Right forelimb (tissue), 1 donor: ENCODE measurements around the gene PGAP3.
A peak's percentile ranks its signal among the peaks of the same experiment; 100 is the strongest.
"Not testable (repeated sequence)": the region's sequence is repeated elsewhere in the genome, so short reads cannot be mapped to it uniquely, and the experiment has no call there.

Source experiments
- DNase-seq: peaks from one replicate; pipeline ENCODE4 v3.0.0-alpha.2; 2018

Gene PGAP3

GRCh38 chr17:39714234-39714633, 26.4 kb upstream of the PGAP3 start:
- no peak for DNase-seq

GRCh38 chr17:39711851-39712250, 24.0 kb upstream of the PGAP3 start:
- no peak for DNase-seq

- not testable (repeated sequence) for DNase-seq
These were observed 23.2 kb upstream of the PGAP3 start for GRCh38 chr17:39711071-39711470.

GRCh38 chr17:39709998-39710964, 22.4 kb upstream of the PGAP3 start:
- no peak for DNase-seq

DNA sequence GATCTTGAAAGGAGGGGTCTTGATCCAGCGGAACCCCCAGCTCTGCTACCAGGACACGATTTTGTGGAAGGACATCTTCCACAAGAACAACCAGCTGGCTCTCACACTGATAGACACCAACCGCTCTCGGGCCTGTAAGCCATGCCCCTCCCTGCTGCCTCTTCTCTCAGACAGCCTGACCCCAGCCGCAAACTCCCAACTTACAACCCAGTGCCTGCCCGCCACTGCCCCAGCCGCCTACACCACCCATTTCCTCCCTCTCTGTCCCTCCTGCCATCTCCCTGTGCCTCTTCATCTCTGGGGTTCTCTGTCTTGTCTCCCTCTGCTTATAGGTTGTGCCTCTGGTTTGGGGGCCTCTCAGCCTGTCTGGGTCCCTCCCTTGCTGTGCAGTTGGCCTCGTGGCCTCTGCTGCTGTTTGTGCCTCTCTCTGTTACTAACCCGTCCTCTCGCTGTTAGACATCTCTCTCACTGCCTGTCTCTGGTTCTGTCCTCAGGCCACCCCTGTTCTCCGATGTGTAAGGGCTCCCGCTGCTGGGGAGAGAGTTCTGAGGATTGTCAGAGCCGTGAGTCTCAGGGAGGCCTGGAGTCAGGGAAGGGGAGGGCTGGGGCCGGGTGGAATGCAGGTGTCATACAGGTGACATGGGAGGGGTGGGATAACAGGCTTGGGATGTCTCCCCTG, 21.6 kb upstream of the PGAP3 start:
- no peak for DNase-seq

- DNase-seq = no peak
These were observed 19.1 kb upstream of the PGAP3 start for GRCh38 chr17:39706921-39707337.

- no peak for DNase-seq
These were observed 18.5 kb upstream of the PGAP3 start for GRCh38 chr17:39706383-39706782.

GRCh38 chr17:39705786-39706348, 18.0 kb upstream of the PGAP3 start:
- no peak for DNase-seq

GRCh38 chr17:39704821-39705551, 17.1 kb upstream of the PGAP3 start:
- DNase-seq = no peak

DNA sequence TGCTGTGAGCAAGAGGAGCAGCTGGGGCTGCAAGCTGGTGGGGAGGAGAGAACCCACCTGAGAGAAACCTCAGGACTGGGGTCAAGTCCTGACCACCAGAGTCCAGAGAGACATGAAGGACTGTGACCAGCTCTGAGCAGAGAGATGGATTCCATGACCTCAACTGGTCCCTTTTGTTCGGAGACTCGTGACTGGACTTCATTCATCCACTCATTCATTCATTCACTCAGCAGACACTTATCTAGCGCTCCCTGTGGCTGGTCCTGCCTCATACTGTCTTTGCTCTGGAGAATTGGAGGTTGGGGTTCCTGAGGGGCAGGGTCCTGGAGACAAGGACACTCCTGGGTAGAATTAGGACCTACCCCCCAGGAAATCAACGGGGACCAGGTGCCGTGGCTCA, 16.1 kb upstream of the PGAP3 start:
- no peak for DNase-seq

- no peak for DNase-seq
These were observed 15.3 kb upstream of the PGAP3 start for GRCh38 chr17:39702901-39703893.

- DNase-seq = no peak
These were observed 14.0 kb upstream of the PGAP3 start for GRCh38 chr17:39701784-39702422.

- no peak for DNase-seq
These were observed 13.3 kb upstream of the PGAP3 start for GRCh38 chr17:39701012-39701783.

- DNase-seq = peak; percentile 84
These were observed 12.5 kb upstream of the PGAP3 start for GRCh38 chr17:39700148-39700987.

DNA sequence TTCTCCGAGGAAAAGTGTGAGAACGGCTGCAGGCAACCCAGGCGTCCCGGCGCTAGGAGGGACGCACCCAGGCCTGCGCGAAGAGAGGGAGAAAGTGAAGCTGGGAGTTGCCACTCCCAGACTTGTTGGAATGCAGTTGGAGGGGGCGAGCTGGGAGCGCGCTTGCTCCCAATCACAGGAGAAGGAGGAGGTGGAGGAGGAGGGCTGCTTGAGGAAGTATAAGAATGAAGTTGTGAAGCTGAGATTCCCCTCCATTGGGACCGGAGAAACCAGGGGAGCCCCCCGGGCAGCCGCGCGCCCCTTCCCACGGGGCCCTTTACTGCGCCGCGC, 11.9 kb upstream of the PGAP3 start, which contains the start of gene ERBB2:
TSS of gene ERBB2 (plus strand) at position 247 of the 330 bp plus-strand sequence. CDS start 175 bp downstream, outside the sequence.
- peak; percentile 82 for DNase-seq

- not testable (repeated sequence) for DNase-seq
These were observed 11.4 kb upstream of the PGAP3 start for GRCh38 chr17:39699157-39699817.

DNA sequence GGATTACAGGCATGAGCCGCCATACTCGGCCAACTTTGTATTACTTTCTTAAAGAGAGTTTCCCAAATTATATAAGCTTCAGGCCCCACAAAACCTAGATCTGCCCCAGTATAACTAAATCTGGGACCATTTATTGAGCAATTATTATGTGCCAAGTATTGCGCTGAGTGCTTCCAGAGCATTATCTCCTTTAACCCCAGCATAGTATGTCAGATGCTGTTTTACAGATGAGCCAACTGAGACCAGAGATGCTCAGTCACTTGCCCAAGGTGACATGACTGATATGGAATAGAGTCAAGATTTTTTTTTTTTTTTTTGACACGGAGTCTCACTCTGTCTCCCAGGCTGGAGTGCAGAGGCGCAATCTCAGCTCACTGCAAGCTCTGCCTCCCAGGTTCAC, 10.1 kb upstream of the PGAP3 start:
- no peak for DNase-seq

DNA sequence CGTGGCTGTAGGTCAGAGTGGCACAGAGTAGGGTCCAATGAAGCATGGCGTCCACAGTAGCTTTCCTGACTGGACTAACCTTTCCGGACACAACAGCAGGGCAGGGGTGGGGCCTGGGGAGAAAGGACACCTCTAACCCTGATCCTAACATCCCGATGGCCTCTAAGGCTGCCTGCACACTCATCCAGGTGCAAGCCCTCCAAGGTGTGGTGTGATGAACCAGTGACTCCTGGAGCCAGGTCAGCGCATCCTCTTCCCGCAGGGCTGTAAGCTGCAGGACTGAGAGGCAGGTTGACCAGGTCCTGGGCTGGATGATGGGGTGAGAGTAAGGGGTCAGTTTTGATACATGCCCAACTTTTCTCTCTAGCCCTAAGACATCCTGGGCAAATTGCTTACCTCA, 8.9 kb upstream of the PGAP3 start:
- DNase-seq = no peak

GRCh38 chr17:39695089-39695474, 7.2 kb upstream of the PGAP3 start:
- no peak for DNase-seq
